GM19395 (cell line): Measurements from ENCODE around the gene CDC34.

Experiments
- ATAC-seq: cut with Tn5 transposase; IDR thresholded peaks from one replicate; pipeline ENCODE4 v1.9.1; 2021; ENCODE audit warnings: mild to moderate bottlenecking, moderate library complexity; ENCODE audit not compliant: unreplicated experiment

CDC34 gene

GRCh38 chr19:540867-541637 lies 9.5 kb downstream of the CDC34 start:
- no peak for ATAC-seq

- ATAC-seq = no peak
These were observed 10.1 kb downstream of the CDC34 start for GRCh38 chr19:541699-542098.

GRCh38 chr19:542173-542866 lies 10.8 kb downstream of the CDC34 start:
- no peak for ATAC-seq

- no peak for ATAC-seq
These were observed 12.5 kb downstream of the CDC34 start, which contains the start of gene GZMM for GRCh38 chr19:543910-544608. Gene GZMM (plus strand): TSS chr19:544053. CDS start chr19:544072, 19 bp downstream.

- ATAC-seq = no peak
These were observed 15.6 kb downstream of the CDC34 start for GRCh38 chr19:547117-547516.

- ATAC-seq = no peak
These were observed 16.5 kb downstream of the CDC34 start for GRCh38 chr19:547836-548720.

- ATAC-seq = no peak
These were observed 17.6 kb downstream of the CDC34 start for GRCh38 chr19:548886-549830.

GRCh38 chr19:554817-555216 lies 23.3 kb downstream of the CDC34 start:
- ATAC-seq = no peak

GRCh38 chr19:555474-555808 lies 23.9 kb downstream of the CDC34 start:
- ATAC-seq = no peak

GRCh38 chr19:556611-557382 lies 25.2 kb downstream of the CDC34 start:
- ATAC-seq = no peak

- ATAC-seq = no peak
These were observed 27.3 kb downstream of the CDC34 start for GRCh38 chr19:558770-559439.

GRCh38 chr19:560121-560520 lies 28.6 kb downstream of the CDC34 start:
- ATAC-seq = no peak

GRCh38 chr19:566403-566802 lies 34.8 kb downstream of the CDC34 start:
- ATAC-seq = no peak

- ATAC-seq = no peak
These were observed 35.3 kb downstream of the CDC34 start for GRCh38 chr19:566844-567243.

- ATAC-seq = no peak
These were observed 35.8 kb downstream of the CDC34 start for GRCh38 chr19:567296-567900.

GRCh38 chr19:570251-570686 lies 38.7 kb downstream of the CDC34 start:
- ATAC-seq = no peak

- no peak for ATAC-seq
These were observed 39.5 kb downstream of the CDC34 start for GRCh38 chr19:570937-571565.

- ATAC-seq = no peak
These were observed 40.0 kb downstream of the CDC34 start for GRCh38 chr19:571566-571974.
